SK-N-SH treated with all-trans-retinoic acid at 6 μM for 48 hours (cell line): ENCODE results near the gene SH3BP4.

Experiments used
- ATAC-seq: fragments of 200-7000 bp; cut with Tn5 transposase; 3 replicates; pipeline ENCODE4 v1.9.1; 2020; ENCODE audit warnings: mild to moderate bottlenecking, moderate library complexity
- ARNTL ChIP-seq: fragments of 450-650 bp; formaldehyde crosslinking; IDR thresholded peaks from 2 replicates; pipeline ENCODE4 v1.5.0; 2020; ENCODE audit warnings: low read depth, mild to moderate bottlenecking, moderate library complexity, borderline replicate concordance
- BACH2 ChIP-seq: fragments of 250-450 bp; sonication (Bioruptor Pico); IDR thresholded peaks from 2 replicates; pipeline ENCODE4 v1.9.0; 2021; ENCODE audit warnings: mild to moderate bottlenecking, borderline replicate concordance
- CSDC2 ChIP-seq: fragments of 250-450 bp; sonication (Bioruptor Pico); IDR thresholded peaks from 2 replicates; pipeline ENCODE4 v1.5.0; 2020; ENCODE audit warnings: mild to moderate bottlenecking, moderate library complexity
- CSRNP3 ChIP-seq: fragments of 250-450 bp; sonication (Bioruptor Pico); IDR thresholded peaks from 2 replicates; pipeline ENCODE4 v1.5.1; 2021; ENCODE audit warnings: mild to moderate bottlenecking, moderate library complexity
- ESRRG ChIP-seq: fragments of 250-450 bp; sonication (Bioruptor Pico); IDR thresholded peaks from 2 replicates; pipeline ENCODE4 v1.6.1; 2021; ENCODE audit warnings: mild to moderate bottlenecking
- ISL1 ChIP-seq: fragments of 250-450 bp; sonication (Bioruptor Pico); IDR thresholded peaks from 2 replicates; pipeline ENCODE4 v2.1.2; 2022; ENCODE audit warnings: mild to moderate bottlenecking, moderate library complexity
- OSR1 ChIP-seq: fragments of 250-450 bp; sonication (Bioruptor Pico); IDR thresholded peaks from 2 replicates; pipeline ENCODE4 v1.8.0; 2022; ENCODE audit warnings: moderate library complexity, mild to moderate bottlenecking, inconsistent platforms
- POU6F1 ChIP-seq: fragments of 250-450 bp; sonication (Bioruptor Pico); IDR thresholded peaks from 2 replicates; pipeline ENCODE4 v1.8.0; 2021; ENCODE audit warnings: low read depth, mild to moderate bottlenecking, moderate library complexity, borderline replicate concordance
- PPARA ChIP-seq: fragments of 250-450 bp; sonication (Bioruptor Pico); IDR thresholded peaks from 2 replicates; pipeline ENCODE4 v1.5.0; 2020; ENCODE audit warnings: mild to moderate bottlenecking, borderline replicate concordance
- RARB ChIP-seq: fragments of 250-450 bp; sonication (Bioruptor Pico); IDR thresholded peaks from 2 replicates; pipeline ENCODE4 v1.8.0; 2021; ENCODE audit warnings: mild to moderate bottlenecking, moderate library complexity
- SNAI2 ChIP-seq: fragments of 250-450 bp; sonication (Bioruptor Pico); IDR thresholded peaks from 2 replicates; pipeline ENCODE4 v1.5.0; 2020; ENCODE audit warnings: mild to moderate bottlenecking, moderate library complexity
- TCF4 ChIP-seq: fragments of 250-450 bp; sonication (Bioruptor Pico); IDR thresholded peaks from 2 replicates; pipeline ENCODE4 v1.8.0; 2021; ENCODE audit warnings: mild to moderate bottlenecking, moderate library complexity, borderline replicate concordance
- TOX ChIP-seq: fragments of 250-450 bp; sonication (Bioruptor Pico); IDR thresholded peaks from 2 replicates; pipeline ENCODE4 v1.8.0; 2021; ENCODE audit warnings: mild to moderate bottlenecking, moderate library complexity, borderline replicate concordance
- ZFP3 ChIP-seq: fragments of 250-450 bp; sonication (Bioruptor Pico); IDR thresholded peaks from 2 replicates; pipeline ENCODE4 v1.5.0; 2020; ENCODE audit warnings: mild to moderate bottlenecking, moderate library complexity
- ZFP30 ChIP-seq: fragments of 450-650 bp; formaldehyde crosslinking; IDR thresholded peaks from 2 replicates; pipeline ENCODE4 v1.5.0; 2022; ENCODE audit warnings: mild to moderate bottlenecking, moderate library complexity
- ZNF70 ChIP-seq: fragments of 450-650 bp; formaldehyde crosslinking; IDR thresholded peaks from 2 replicates; pipeline ENCODE4 v1.5.0; 2020; ENCODE audit warnings: mild to moderate bottlenecking, moderate library complexity
- ZNF8 ChIP-seq: fragments of 450-650 bp; formaldehyde crosslinking; IDR thresholded peaks from 2 replicates; pipeline ENCODE4 v1.5.0; 2020; ENCODE audit warnings: mild to moderate bottlenecking, moderate library complexity
- TF ChIP-seq, protein P1 (sequence below): fragments of 250-450 bp; sonication (Bioruptor Pico); IDR thresholded peaks from 2 replicates; pipeline ENCODE4 v1.5.0; 2020; ENCODE audit warnings: mild to moderate bottlenecking, moderate library complexity
- TF ChIP-seq, protein P2 (sequence below): fragments of 250-450 bp; sonication (Bioruptor Pico); IDR thresholded peaks from 2 replicates; pipeline ENCODE4 v1.5.1; 2020; ENCODE audit warnings: low read depth, mild to moderate bottlenecking, moderate library complexity

Gene SH3BP4

GRCh38 chr2:234930397-234930796 is 21.4 kb upstream of the SH3BP4 start:
- TF ChIP-seq, protein P1, sequence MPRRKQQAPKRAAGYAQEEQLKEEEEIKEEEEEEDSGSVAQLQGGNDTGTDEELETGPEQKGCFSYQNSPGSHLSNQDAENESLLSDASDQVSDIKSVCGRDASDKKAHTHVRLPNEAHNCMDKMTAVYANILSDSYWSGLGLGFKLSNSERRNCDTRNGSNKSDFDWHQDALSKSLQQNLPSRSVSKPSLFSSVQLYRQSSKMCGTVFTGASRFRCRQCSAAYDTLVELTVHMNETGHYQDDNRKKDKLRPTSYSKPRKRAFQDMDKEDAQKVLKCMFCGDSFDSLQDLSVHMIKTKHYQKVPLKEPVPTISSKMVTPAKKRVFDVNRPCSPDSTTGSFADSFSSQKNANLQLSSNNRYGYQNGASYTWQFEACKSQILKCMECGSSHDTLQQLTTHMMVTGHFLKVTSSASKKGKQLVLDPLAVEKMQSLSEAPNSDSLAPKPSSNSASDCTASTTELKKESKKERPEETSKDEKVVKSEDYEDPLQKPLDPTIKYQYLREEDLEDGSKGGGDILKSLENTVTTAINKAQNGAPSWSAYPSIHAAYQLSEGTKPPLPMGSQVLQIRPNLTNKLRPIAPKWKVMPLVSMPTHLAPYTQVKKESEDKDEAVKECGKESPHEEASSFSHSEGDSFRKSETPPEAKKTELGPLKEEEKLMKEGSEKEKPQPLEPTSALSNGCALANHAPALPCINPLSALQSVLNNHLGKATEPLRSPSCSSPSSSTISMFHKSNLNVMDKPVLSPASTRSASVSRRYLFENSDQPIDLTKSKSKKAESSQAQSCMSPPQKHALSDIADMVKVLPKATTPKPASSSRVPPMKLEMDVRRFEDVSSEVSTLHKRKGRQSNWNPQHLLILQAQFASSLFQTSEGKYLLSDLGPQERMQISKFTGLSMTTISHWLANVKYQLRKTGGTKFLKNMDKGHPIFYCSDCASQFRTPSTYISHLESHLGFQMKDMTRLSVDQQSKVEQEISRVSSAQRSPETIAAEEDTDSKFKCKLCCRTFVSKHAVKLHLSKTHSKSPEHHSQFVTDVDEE (CRISPR knock-in tag): no peak
- no peak for TF ChIP-seq ISL1
- no peak for TF ChIP-seq ESRRG (CRISPR knock-in tag)
- TF ChIP-seq CSDC2: no peak
- no peak for TF ChIP-seq ZFP3 (CRISPR knock-in tag)
- TF ChIP-seq, protein P2, sequence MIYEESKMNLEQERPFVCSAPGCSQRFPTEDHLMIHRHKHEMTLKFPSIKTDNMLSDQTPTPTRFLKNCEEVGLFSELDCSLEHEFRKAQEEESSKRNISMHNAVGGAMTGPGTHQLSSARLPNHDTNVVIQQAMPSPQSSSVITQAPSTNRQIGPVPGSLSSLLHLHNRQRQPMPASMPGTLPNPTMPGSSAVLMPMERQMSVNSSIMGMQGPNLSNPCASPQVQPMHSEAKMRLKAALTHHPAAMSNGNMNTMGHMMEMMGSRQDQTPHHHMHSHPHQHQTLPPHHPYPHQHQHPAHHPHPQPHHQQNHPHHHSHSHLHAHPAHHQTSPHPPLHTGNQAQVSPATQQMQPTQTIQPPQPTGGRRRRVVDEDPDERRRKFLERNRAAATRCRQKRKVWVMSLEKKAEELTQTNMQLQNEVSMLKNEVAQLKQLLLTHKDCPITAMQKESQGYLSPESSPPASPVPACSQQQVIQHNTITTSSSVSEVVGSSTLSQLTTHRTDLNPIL (CRISPR knock-in tag): no peak
- no peak for TF ChIP-seq SNAI2 (CRISPR knock-in tag)
- TF ChIP-seq ZNF70 (CRISPR knock-in tag): no peak
- no peak for TF ChIP-seq TOX
- TF ChIP-seq BACH2 (CRISPR knock-in tag): no peak
- no peak for TF ChIP-seq ARNTL (CRISPR knock-in tag)
- no peak for TF ChIP-seq ZFP30 (CRISPR knock-in tag)
- no peak for TF ChIP-seq PPARA (CRISPR knock-in tag)
- no peak for ATAC-seq

- no peak for ATAC-seq
- TF ChIP-seq SNAI2 (CRISPR knock-in tag) (no peak), ESRRG (CRISPR knock-in tag) (no peak), ZFP3 (CRISPR knock-in tag) (no peak), OSR1 (CRISPR knock-in tag) (no peak), BACH2 (CRISPR knock-in tag) (no peak), TOX (no peak), CSDC2 (no peak), TCF4 (CRISPR knock-in tag) (no peak), POU6F1 (CRISPR knock-in tag) (no peak), PPARA (CRISPR knock-in tag) (no peak), ZFP30 (CRISPR knock-in tag) (no peak), ARNTL (CRISPR knock-in tag) (no peak), ZNF70 (CRISPR knock-in tag) (no peak), RARB (no peak), ZNF8 (CRISPR knock-in tag) (no peak), CSRNP3 (CRISPR knock-in tag) (no peak)
- TF ChIP-seq, protein P2 (CRISPR knock-in tag): no peak
- TF ChIP-seq, protein P1 (CRISPR knock-in tag): no peak
Observed at GRCh38 chr2:234931371-234931770, 20.4 kb upstream of the SH3BP4 start.
